ENCODE results near the gene CHD9.

DNA sequence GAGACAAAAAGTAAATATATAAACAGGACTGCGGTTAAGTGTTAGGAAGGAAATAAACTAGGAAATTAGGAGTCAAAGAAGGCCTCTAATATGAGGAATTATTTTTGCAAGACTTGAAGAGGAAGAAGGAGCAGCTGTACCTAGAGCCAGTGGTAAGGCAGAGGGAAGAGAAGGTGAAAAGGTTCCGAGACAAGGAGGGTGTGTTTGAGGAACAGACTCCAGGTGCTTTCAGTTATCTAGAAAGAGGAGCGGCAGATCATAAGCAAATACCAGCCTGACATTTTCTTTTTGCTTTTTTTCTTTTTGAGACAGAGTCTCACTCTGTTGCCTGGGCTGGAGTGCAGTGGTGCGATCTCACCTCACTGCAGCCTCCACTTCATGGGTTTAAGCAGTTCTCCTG, 61.0 kb downstream of the CHD9 start:
- no peak for TF ChIP-seq POLR2A (IDR thresholded peaks at IDR 0.05)
- TF ChIP-seq, protein P1, sequence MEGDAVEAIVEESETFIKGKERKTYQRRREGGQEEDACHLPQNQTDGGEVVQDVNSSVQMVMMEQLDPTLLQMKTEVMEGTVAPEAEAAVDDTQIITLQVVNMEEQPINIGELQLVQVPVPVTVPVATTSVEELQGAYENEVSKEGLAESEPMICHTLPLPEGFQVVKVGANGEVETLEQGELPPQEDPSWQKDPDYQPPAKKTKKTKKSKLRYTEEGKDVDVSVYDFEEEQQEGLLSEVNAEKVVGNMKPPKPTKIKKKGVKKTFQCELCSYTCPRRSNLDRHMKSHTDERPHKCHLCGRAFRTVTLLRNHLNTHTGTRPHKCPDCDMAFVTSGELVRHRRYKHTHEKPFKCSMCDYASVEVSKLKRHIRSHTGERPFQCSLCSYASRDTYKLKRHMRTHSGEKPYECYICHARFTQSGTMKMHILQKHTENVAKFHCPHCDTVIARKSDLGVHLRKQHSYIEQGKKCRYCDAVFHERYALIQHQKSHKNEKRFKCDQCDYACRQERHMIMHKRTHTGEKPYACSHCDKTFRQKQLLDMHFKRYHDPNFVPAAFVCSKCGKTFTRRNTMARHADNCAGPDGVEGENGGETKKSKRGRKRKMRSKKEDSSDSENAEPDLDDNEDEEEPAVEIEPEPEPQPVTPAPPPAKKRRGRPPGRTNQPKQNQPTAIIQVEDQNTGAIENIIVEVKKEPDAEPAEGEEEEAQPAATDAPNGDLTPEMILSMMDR (IDR thresholded peaks at IDR 0.05), result no peak
